ENCODE data around the gene MAST4. TPM values are rescaled to one million over a fixed set of nuclear protein-coding genes. Genes with fewer than 3 reads are reported as not detected.

The MAST4 gene
- total RNA-seq, 5 donors from 2014 or later (not counting 1 experiment from before 2014, with no cell fraction given) = 26.1 to 35.5 (median 32.0) TPM

DNA sequence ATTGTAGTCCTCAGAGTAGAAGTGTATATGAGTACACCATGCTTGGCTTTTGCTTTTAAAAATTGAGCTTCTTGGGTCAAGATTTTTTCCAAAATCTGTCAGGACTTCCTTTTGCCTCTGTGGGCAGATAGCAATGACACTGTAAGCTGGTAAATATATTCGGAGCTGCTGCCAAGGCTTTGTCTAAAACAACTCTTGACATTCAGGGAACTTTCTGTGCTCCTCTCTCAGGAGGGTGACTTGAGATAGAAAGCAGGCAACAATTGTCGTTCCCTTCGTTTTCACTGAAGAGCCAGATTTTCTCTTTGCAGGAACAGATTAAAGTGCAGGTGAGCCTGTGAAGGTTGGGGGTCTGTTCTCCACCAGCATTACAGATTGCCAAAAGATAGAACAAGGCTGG, 230.5 kb downstream of the MAST4 start:
- Histone ChIP-seq H3K4me3 (ENCODE audit: control insufficient read depth in 1 of 2, extremely low read depth in 1 of 2, low read length in 1 of 2) (no peak overlapping the region), H3K9me3 (no peaks in the 10 kb centered on the region), H3K27ac (ENCODE audit: low read length) (no peak overlapping the region), H3K36me3 (ENCODE audit: control insufficient read depth in 2 of 2, extremely low read depth in 1 of 2, insufficient read depth in 1 of 2, low read length in 1 of 2) (no peaks in the 10 kb centered on the region), H3K4me1 (ENCODE audit: control insufficient read depth in 1 of 2, extremely low read depth in 1 of 2, insufficient read depth in 2 of 2, low read length in 2 of 2) (peaks cover 11 to 20% of the 10 kb centered on the region in 2 experiments), H3K27me3 (replicated peaks in 1 of 2; ENCODE audit: control insufficient read depth in 2 of 2, extremely low read depth in 1 of 2, insufficient read depth in 2 of 2, low read length in 1 of 2) (peaks cover 5 to 10% of the 10 kb centered on the region in 2 experiments)
- ChIA-PET CTCF (interaction anchor here (0.6 to 1.6 kb wide), 4 partner anchors 12 to 34 kb away, joined by 3 to 5 read pairs (median 3); no protein-coding TSS in a partner anchor), POLR2A (no interaction called here)
- Mint-ChIP-seq H3K4me3 (no peak overlapping the region), H3K27me3 (peaks cover 3 to 12% of the 10 kb centered on the region in 2 donors), H3K4me1 (peaks cover 38 to 53% (median 47%) of the 10 kb centered on the region in 3 donors), H3K27ac (no peak overlapping the region), H3K36me3 (no peaks in the 10 kb centered on the region), H3K9me3 (no peaks in the 10 kb centered on the region)
- DNase-seq = no peak
- 88% methylated on average over 1 of the region's 3 CpGs for WGBS (ENCODE audit: insufficient coverage)
- ATAC-seq (replicated peaks in 1 of 4) = no peak

DNA sequence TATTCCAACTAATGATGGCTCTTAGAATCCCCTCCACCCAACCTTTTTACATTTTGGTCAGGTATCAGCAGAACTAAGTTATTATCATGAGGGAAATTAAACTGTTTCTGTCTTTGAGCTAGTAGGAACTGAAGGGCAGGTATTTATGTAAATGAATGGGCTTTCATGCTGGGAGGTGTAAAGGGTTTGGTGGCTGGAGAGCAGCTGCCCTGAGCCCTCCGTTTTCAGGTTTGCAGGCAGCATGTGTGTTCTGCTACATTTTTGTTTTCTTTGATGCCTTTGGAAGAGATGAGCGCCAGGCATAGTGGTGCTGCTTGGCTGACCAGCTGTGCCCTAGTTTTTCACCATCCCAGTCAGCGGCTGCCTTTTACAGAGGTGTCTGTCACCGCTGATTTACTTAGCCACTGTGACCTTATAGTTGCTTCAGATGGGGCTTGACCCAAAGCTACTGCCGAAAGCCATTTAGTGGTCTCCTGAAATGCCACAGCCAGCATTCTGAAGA, 231.9 kb downstream of the MAST4 start:
- no peak for ATAC-seq (replicated peaks in 1 of 4)
- Histone ChIP-seq H3K9me3 (no peaks in the 10 kb centered on the region), H3K4me1 (ENCODE audit: control insufficient read depth in 1 of 2, extremely low read depth in 1 of 2, insufficient read depth in 2 of 2, low read length in 2 of 2) (peaks cover 10 to 11% of the 10 kb centered on the region in 2 experiments), H3K36me3 (ENCODE audit: control insufficient read depth in 2 of 2, extremely low read depth in 1 of 2, insufficient read depth in 1 of 2, low read length in 1 of 2) (no peaks in the 10 kb centered on the region), H3K4me3 (ENCODE audit: control insufficient read depth in 1 of 2, extremely low read depth in 1 of 2, low read length in 1 of 2) (peak overlapping the region; percentile 43 to 66), H3K27me3 (replicated peaks in 1 of 2; ENCODE audit: control insufficient read depth in 2 of 2, extremely low read depth in 1 of 2, insufficient read depth in 2 of 2, low read length in 1 of 2) (peaks cover 5 to 8% of the 10 kb centered on the region in 2 experiments), H3K27ac (ENCODE audit: low read length) (no peak overlapping the region)
- WGBS (ENCODE audit: insufficient coverage) = 32% methylated on average over 4 of the region's 5 CpGs
- Mint-ChIP-seq H3K36me3 (no peaks in the 10 kb centered on the region), H3K4me1 (peaks cover 24 to 39% (median 33%) of the 10 kb centered on the region in 3 donors), H3K27me3 (peaks cover 10 to 21% of the 10 kb centered on the region in 2 donors), H3K9me3 (no peaks in the 10 kb centered on the region), H3K4me3 (peak overlapping the region; percentile 75 to 78 (median 78)), H3K27ac (peak overlapping the region in 1 of 2 donors; percentile 78)
- ChIA-PET CTCF (interaction anchor here (0.5 to 1.7 kb wide), 5 partner anchors 9 to 1824 kb away, joined by 4 to 11 read pairs (median 5); no protein-coding TSS in a partner anchor), POLR2A (interaction anchor here (0.7 to 0.8 kb wide), 2 partner anchors 9 to 997 kb away, joined by 3 to 6 read pairs; no protein-coding TSS in a partner anchor)
- no peak for DNase-seq

DNA sequence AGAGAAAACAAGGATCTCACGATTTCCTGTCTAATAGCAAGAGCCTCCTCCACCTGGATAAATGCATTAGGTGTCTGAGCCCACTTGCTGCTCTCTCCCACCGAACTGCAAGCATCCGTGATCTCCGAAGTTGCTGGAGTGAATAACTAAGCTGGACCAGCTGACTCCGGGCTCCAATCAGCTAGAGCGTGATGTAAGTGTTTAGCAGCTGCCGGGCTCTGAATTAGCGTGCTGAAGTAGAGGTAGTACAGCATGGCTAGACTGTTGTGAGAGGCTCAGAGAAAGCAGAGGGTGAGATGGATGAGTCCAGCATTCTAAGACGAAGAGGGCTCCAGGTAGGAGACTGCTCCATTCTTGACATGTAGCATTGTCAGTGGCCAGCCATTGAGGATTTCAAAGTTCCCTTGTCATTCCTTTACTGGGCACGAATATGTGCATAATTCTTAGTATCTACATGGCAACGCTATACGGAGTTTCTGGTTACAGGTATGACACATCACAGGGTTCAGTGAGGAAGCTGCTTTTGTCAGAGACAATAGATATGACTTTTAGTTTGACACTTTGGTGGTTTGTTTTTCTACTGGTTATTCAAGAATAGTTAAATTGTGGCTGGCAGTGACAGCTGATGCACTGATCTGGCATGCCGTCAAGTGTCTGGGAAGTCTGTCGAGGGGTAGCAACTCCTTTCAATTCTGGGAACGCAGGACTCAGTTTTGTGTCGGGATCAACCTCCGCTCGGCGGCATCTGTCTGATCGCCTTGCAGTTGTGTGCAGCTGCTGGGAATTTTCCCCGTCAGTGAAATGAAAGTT, 232.6 kb downstream of the MAST4 start:
- Histone ChIP-seq H3K4me3 (ENCODE audit: control insufficient read depth in 1 of 2, extremely low read depth in 1 of 2, low read length in 1 of 2) (peak overlapping the region; percentile 43 to 66), H3K27ac (ENCODE audit: low read length) (peak overlapping the region; percentile 43), H3K4me1 (ENCODE audit: control insufficient read depth in 1 of 2, extremely low read depth in 1 of 2, insufficient read depth in 2 of 2, low read length in 2 of 2) (peaks cover 10 to 11% of the 10 kb centered on the region in 2 experiments), H3K36me3 (ENCODE audit: control insufficient read depth in 2 of 2, extremely low read depth in 1 of 2, insufficient read depth in 1 of 2, low read length in 1 of 2) (no peaks in the 10 kb centered on the region), H3K9me3 (no peaks in the 10 kb centered on the region), H3K27me3 (replicated peaks in 1 of 2; ENCODE audit: control insufficient read depth in 2 of 2, extremely low read depth in 1 of 2, insufficient read depth in 2 of 2, low read length in 1 of 2) (peaks cover 5 to 8% of the 10 kb centered on the region in 2 experiments)
- peak; percentile 15 to 72 (median 47) for DNase-seq
- H3K36me3 Mint-ChIP-seq = no peaks in the 10 kb centered on the region
- peaks cover 22 to 32% (median 32%) of the 10 kb centered on the region in 3 donors for H3K4me1 Mint-ChIP-seq
- peak overlapping the region; percentile 75 to 78 (median 78) for H3K4me3 Mint-ChIP-seq
- H3K9me3 Mint-ChIP-seq = no peaks in the 10 kb centered on the region
- ChIA-PET POLR2A (interaction anchor here (0.6 to 0.8 kb wide), 3 partner anchors 9 to 997 kb away, joined by 3 to 9 read pairs (median 6); no protein-coding TSS in a partner anchor), CTCF (interaction anchor here (0.5 to 1.8 kb wide), 6 partner anchors 9 to 1825 kb away, joined by 4 to 11 read pairs (median 6); no protein-coding TSS in a partner anchor)
- peak; percentile 89 to 94 (median 92) for ATAC-seq (replicated peaks in 1 of 4)
- WGBS (ENCODE audit: insufficient coverage) = 2% methylated on average over 21 of the region's 21 CpGs
- H3K27me3 Mint-ChIP-seq = peaks cover 13 to 25% of the 10 kb centered on the region in 2 donors
- peak overlapping the region; percentile 62 to 78 for H3K27ac Mint-ChIP-seq

DNA sequence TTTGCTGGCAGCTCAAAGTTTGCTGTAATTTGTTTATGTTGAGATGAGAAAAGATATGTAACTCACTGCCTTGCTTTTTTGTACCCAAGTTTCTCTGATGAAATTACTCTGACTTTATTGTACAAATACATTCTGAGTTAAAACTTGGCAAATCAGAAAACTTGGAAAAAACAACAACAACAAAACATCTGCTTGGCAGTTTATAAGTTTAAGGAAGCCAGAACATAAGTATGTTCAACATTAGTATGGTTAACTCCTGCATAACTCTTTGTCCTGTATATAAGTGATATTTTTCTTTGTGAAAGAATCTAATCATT, 233.1 kb downstream of the MAST4 start:
- DNase-seq (no peak), ATAC-seq (replicated peaks in 1 of 4) (no peak)
- CTCF ChIA-PET = interaction anchor here (1.3 to 1.8 kb wide), 5 partner anchors 10 to 17 kb away, joined by 4 to 11 read pairs (median 6); no protein-coding TSS in a partner anchor
- Mint-ChIP-seq H3K4me1 (peaks cover 22 to 31% (median 26%) of the 10 kb centered on the region in 3 donors), H3K9me3 (no peaks in the 10 kb centered on the region), H3K36me3 (no peaks in the 10 kb centered on the region), H3K4me3 (peak overlapping the region; percentile 75 to 78 (median 78)), H3K27ac (peak overlapping the region; percentile 62 to 78), H3K27me3 (peaks cover 17 to 29% of the 10 kb centered on the region in 2 donors)
- POLR2A ChIA-PET = interaction anchor here in 1 of 2 donors (0.6 kb wide), 1 partner anchor 332 kb away, joined by 9 read pairs; no protein-coding TSS in a partner anchor
- H3K4me1 ChIP-seq (ENCODE audit: control insufficient read depth in 1 of 2, extremely low read depth in 1 of 2, insufficient read depth in 2 of 2, low read length in 2 of 2) = peaks cover 10 to 11% of the 10 kb centered on the region in 2 experiments
- peak overlapping the region; percentile 43 to 66 for H3K4me3 ChIP-seq (ENCODE audit: control insufficient read depth in 1 of 2, extremely low read depth in 1 of 2, low read length in 1 of 2)
- H3K36me3 ChIP-seq (ENCODE audit: control insufficient read depth in 2 of 2, extremely low read depth in 1 of 2, insufficient read depth in 1 of 2, low read length in 1 of 2) = no peaks in the 10 kb centered on the region
- H3K27me3 ChIP-seq (replicated peaks in 1 of 2; ENCODE audit: control insufficient read depth in 2 of 2, extremely low read depth in 1 of 2, insufficient read depth in 2 of 2, low read length in 1 of 2) = peaks cover 5 to 8% of the 10 kb centered on the region in 2 experiments
- H3K9me3 ChIP-seq = no peaks in the 10 kb centered on the region
- peak overlapping the region; percentile 43 for H3K27ac ChIP-seq (ENCODE audit: low read length)

DNA sequence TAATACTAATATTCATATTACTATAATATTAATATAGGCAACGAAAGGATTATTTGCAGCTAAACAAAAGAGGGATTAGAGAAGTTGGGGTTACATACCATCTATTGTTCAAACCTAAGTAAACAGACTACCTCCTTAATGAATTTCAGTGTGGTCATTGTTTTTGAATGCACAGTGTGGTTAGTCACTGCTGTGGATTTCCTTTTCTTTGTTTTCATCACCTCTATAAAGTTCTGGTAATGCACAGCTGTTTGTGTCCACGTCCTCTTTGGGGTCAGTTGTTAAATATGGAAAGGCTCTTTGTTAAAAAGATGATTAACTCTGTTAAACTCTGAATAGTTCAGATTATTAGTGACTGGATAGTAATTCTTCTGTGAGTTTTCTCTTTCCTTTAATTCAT, 233.6 kb downstream of the MAST4 start:
- CTCF ChIA-PET = interaction anchor here (1.4 to 2.0 kb wide), 6 partner anchors 7 to 524 kb away, joined by 3 to 12 read pairs (median 6); no protein-coding TSS in a partner anchor
- H3K27ac ChIP-seq (ENCODE audit: low read length) = no peak overlapping the region

DNA sequence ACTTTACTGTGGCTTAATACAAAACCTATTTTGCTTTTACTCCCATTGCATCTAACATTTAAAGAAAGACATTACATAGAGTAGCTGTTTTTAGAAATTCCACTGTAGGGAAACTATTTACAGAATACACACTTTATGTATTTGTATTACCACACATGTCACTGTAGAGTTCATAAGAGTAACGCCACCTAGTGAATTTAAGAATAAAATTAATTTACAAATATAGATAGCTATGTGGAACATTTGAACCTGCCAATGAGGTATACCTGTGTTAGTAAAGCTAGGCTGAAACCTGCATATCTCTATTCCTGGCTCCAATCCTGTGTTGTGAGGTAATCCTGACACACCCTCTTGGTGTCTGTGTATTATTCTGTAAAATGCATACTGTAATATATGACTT, 234.4 kb downstream of the MAST4 start:
- CTCF ChIA-PET = interaction anchor here (1.1 to 2.0 kb wide), 6 partner anchors 8 to 524 kb away, joined by 3 to 12 read pairs (median 4); no protein-coding TSS in a partner anchor
- H3K4me1 Mint-ChIP-seq = peaks cover 22 to 31% (median 26%) of the 10 kb centered on the region in 3 donors
- no peak overlapping the region for H3K27ac Mint-ChIP-seq
- Histone ChIP-seq H3K4me3 (ENCODE audit: control insufficient read depth in 1 of 2, extremely low read depth in 1 of 2, low read length in 1 of 2) (no peak overlapping the region), H3K36me3 (ENCODE audit: control insufficient read depth in 2 of 2, extremely low read depth in 1 of 2, insufficient read depth in 1 of 2, low read length in 1 of 2) (no peaks in the 10 kb centered on the region), H3K9me3 (no peaks in the 10 kb centered on the region), H3K4me1 (ENCODE audit: control insufficient read depth in 1 of 2, extremely low read depth in 1 of 2, insufficient read depth in 2 of 2, low read length in 2 of 2) (peaks cover 10 to 11% of the 10 kb centered on the region in 2 experiments), H3K27me3 (replicated peaks in 1 of 2; ENCODE audit: control insufficient read depth in 2 of 2, extremely low read depth in 1 of 2, insufficient read depth in 2 of 2, low read length in 1 of 2) (peaks cover 5 to 8% of the 10 kb centered on the region in 2 experiments), H3K27ac (ENCODE audit: low read length) (no peak overlapping the region)
- WGBS (ENCODE audit: insufficient coverage) = no CpG with 5 or more reads among the region's 1 CpG
- no peak for ATAC-seq (replicated peaks in 1 of 4)
- H3K36me3 Mint-ChIP-seq = no peaks in the 10 kb centered on the region
- peak overlapping the region in 1 of 3 donors; percentile 10 for H3K4me3 Mint-ChIP-seq
- peaks cover 17 to 29% of the 10 kb centered on the region in 2 donors for H3K27me3 Mint-ChIP-seq
- no peak for DNase-seq
- POLR2A ChIA-PET = no interaction called here
- no peaks in the 10 kb centered on the region for H3K9me3 Mint-ChIP-seq

More for the DNA sequence above, 233.6 kb downstream of the MAST4 start:
- WGBS (ENCODE audit: insufficient coverage) = no CpG with 5 or more reads among the region's 2 CpGs
- H3K9me3 Mint-ChIP-seq = no peaks in the 10 kb centered on the region
- DNase-seq = no peak
- no peak overlapping the region for H3K27ac Mint-ChIP-seq
- no peaks in the 10 kb centered on the region for H3K36me3 Mint-ChIP-seq
- POLR2A ChIA-PET = no interaction called here
- H3K27me3 ChIP-seq (replicated peaks in 1 of 2; ENCODE audit: control insufficient read depth in 2 of 2, extremely low read depth in 1 of 2, insufficient read depth in 2 of 2, low read length in 1 of 2) = peaks cover 5 to 8% of the 10 kb centered on the region in 2 experiments
- H3K4me3 ChIP-seq (ENCODE audit: control insufficient read depth in 1 of 2, extremely low read depth in 1 of 2, low read length in 1 of 2) = no peak overlapping the region
- peak overlapping the region; percentile 15 to 52 (median 26) for H3K4me3 Mint-ChIP-seq
- H3K27me3 Mint-ChIP-seq = peaks cover 17 to 29% of the 10 kb centered on the region in 2 donors
- peaks cover 10 to 11% of the 10 kb centered on the region in 2 experiments for H3K4me1 ChIP-seq (ENCODE audit: control insufficient read depth in 1 of 2, extremely low read depth in 1 of 2, insufficient read depth in 2 of 2, low read length in 2 of 2)
- H3K9me3 ChIP-seq = no peaks in the 10 kb centered on the region
- ATAC-seq (replicated peaks in 1 of 4) = no peak
- H3K36me3 ChIP-seq (ENCODE audit: control insufficient read depth in 2 of 2, extremely low read depth in 1 of 2, insufficient read depth in 1 of 2, low read length in 1 of 2) = no peaks in the 10 kb centered on the region
- peaks cover 22 to 31% (median 26%) of the 10 kb centered on the region in 3 donors for H3K4me1 Mint-ChIP-seq
